Ishikawa (cell line): ENCODE measurements around the gene IGSF5.

Experiments used
- CEBPB ChIP-seq: IDR thresholded peaks from 2 replicates; pipeline ENCODE4 v1.6.1; 2012
- CREB1 ChIP-seq: IDR thresholded peaks from 2 replicates; pipeline ENCODE4 v1.6.1; 2012; ENCODE audit warnings: low read depth
- EGR1 ChIP-seq: IDR thresholded peaks from 2 replicates; pipeline ENCODE4 v1.6.1; 2012
- EP300 ChIP-seq: IDR thresholded peaks from 2 replicates; pipeline ENCODE4 v1.6.1; 2012; ENCODE audit warnings: borderline replicate concordance
- FOXM1 ChIP-seq: IDR thresholded peaks from 2 replicates; pipeline ENCODE4 v1.6.1; 2012; ENCODE audit warnings: low read depth, borderline replicate concordance
- MAX ChIP-seq: IDR thresholded peaks from 2 replicates; pipeline ENCODE4 v1.6.1; 2012
- NFIC ChIP-seq: IDR thresholded peaks from 2 replicates; pipeline ENCODE4 v1.6.1; 2012
- RAD21 ChIP-seq: IDR thresholded peaks from 2 replicates; pipeline ENCODE4 v1.6.1; 2012; ENCODE audit warnings: low read depth
- REST ChIP-seq: IDR thresholded peaks from 2 replicates; pipeline ENCODE4 v1.6.1; 2012; ENCODE audit warnings: low read depth, mild to moderate bottlenecking
- TAF1 ChIP-seq: IDR thresholded peaks from 2 replicates; pipeline ENCODE4 v1.6.1; 2012; ENCODE audit warnings: low read depth, mild to moderate bottlenecking
- TCF12 ChIP-seq: IDR thresholded peaks from 2 replicates; pipeline ENCODE4 v1.6.1; 2012; ENCODE audit warnings: low read depth
- TEAD4 ChIP-seq: IDR thresholded peaks from 2 replicates; pipeline ENCODE4 v1.6.1; 2012
- USF1 ChIP-seq: IDR thresholded peaks from 2 replicates; pipeline ENCODE4 v1.6.1; 2012
- YY1 ChIP-seq: IDR thresholded peaks from 2 replicates; pipeline ENCODE4 v1.6.1; 2012; ENCODE audit warnings: low read depth
- ZBTB7A ChIP-seq: IDR thresholded peaks from 2 replicates; pipeline ENCODE4 v1.6.1; 2012; ENCODE audit warnings: low read depth

IGSF5 gene

GRCh38 chr21:39800311-39800710, 55.3 kb downstream of the IGSF5 start:
- TF ChIP-seq EP300 = no peak
- TF ChIP-seq TAF1 = no peak
- TF ChIP-seq NFIC = no peak
- no peak for TF ChIP-seq USF1
- TF ChIP-seq EGR1 = no peak
- TF ChIP-seq REST = no peak
- TF ChIP-seq FOXM1 = no peak

- TF ChIP-seq TAF1 = no peak
Observed at GRCh38 chr21:39802217-39802616, 57.2 kb downstream of the IGSF5 start.

GRCh38 chr21:39803393-39803792, 58.4 kb downstream of the IGSF5 start:
- no peak for TF ChIP-seq EGR1
- TF ChIP-seq REST = no peak

- no peak for TF ChIP-seq RAD21
- TF ChIP-seq TEAD4 = no peak
- no peak for TF ChIP-seq NFIC
- TF ChIP-seq TCF12 = no peak
- no peak for TF ChIP-seq EGR1
- no peak for TF ChIP-seq CREB1
- no peak for TF ChIP-seq CEBPB
- TF ChIP-seq EP300 = no peak
- no peak for TF ChIP-seq ZBTB7A
- TF ChIP-seq REST = no peak
- no peak for TF ChIP-seq YY1
- no peak for TF ChIP-seq USF1
Observed at GRCh38 chr21:39804240-39804639, 59.3 kb downstream of the IGSF5 start.

- TF ChIP-seq TAF1 (no peak), EP300 (no peak), USF1 (no peak), RAD21 (no peak), CREB1 (no peak), NFIC (no peak), CEBPB (no peak), REST (no peak), TEAD4 (no peak), FOXM1 (no peak), EGR1 (no peak), TCF12 (no peak), ZBTB7A (no peak), YY1 (no peak), MAX (no peak)
Observed at GRCh38 chr21:39805983-39806382, 61.0 kb downstream of the IGSF5 start.
